HG03108 (cell line): ENCODE data around the gene TIMP4.

Experiments used
- ATAC-seq: cut with Tn5 transposase; IDR thresholded peaks from one replicate; pipeline ENCODE4 v1.9.1; 2021; ENCODE audit warnings: moderate library complexity; ENCODE audit not compliant: unreplicated experiment

TIMP4 gene

DNA sequence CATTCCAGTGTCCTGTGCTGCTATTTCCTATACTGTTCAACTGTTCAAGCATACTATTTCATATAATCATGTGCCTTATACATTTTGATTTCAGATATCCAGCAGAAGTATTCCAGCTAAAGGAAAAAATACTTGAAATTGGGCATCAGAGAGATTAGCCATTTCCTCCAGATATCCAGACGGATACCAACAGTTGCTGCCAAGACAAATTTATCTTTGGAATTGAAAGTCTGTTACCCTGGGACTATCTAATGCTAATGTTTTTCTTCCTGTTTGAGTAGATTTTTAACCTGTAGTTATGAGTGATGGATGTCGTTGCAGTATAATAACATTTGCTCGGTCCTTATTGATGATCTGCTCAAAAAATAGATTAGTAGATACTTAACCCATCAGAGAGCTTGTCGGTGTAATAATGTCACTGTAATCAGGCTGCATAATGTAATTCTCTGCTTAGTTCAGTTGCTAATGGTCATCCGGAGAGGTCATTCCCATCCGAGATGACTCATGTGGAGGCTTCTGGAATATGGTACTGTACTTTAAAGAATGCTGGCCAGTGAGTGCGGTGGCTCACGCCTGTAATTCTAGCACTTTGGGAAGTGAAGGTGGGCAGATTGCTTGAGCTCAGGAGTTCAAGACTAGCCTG, 51.5 kb downstream of the TIMP4 start:
- no peak for ATAC-seq
